DOHH2 (cell line): ENCODE results near the gene MYOG.

ENCODE experiments used
- H3F3A ChIP-seq: fragments of 200-600 bp; sonication (generic), shearing (Covaris generic); 2 replicates; pipeline ENCODE4 v1.6.0; 2016; ENCODE audit warnings: antibody characterized with exemption, mild to moderate bottlenecking; ENCODE audit not compliant: control insufficient read depth, insufficient read depth
- H3K27ac ChIP-seq: fragments of 200-600 bp; sonication (generic); 2 replicates; pipeline ENCODE4 v1.5.1; 2014; ENCODE audit warnings: low read depth, mild to moderate bottlenecking, low read length, moderate library complexity
- H3K27me3 ChIP-seq: fragments of 200-600 bp; sonication (generic); 2 replicates; pipeline ENCODE4 v1.6.1; 2014; ENCODE audit warnings: mild to moderate bottlenecking, low read length, mixed read lengths; ENCODE audit not compliant: control insufficient read depth
- H3K36me3 ChIP-seq: fragments of 200-600 bp; sonication (generic); 2 replicates; pipeline ENCODE4 v1.6.1; 2014; ENCODE audit warnings: mild to moderate bottlenecking, low read length, moderate library complexity, mixed read lengths; ENCODE audit not compliant: control insufficient read depth
- H3K4me1 ChIP-seq: fragments of 200-600 bp; sonication (generic); 2 replicates; pipeline ENCODE4 v1.6.1; 2014; ENCODE audit warnings: mild to moderate bottlenecking, low read length, mixed read lengths; ENCODE audit not compliant: control insufficient read depth
- H3K4me2 ChIP-seq: fragments of 200-600 bp; sonication (generic); 2 replicates; pipeline ENCODE4 v1.6.0; 2014; ENCODE audit warnings: mild to moderate bottlenecking, low read length, moderate library complexity
- H3K4me3 ChIP-seq: fragments of 200-600 bp; sonication (generic); 2 replicates; pipeline ENCODE4 v1.5.1; 2014; ENCODE audit warnings: mild to moderate bottlenecking, low read length, mixed read lengths
- H3K79me2 ChIP-seq: fragments of 200-600 bp; sonication (generic); 2 replicates; pipeline ENCODE4 v1.6.1; 2014; ENCODE audit warnings: mild to moderate bottlenecking, low read length, mixed read lengths; ENCODE audit not compliant: control insufficient read depth
- H3K9me2 ChIP-seq: fragments of 200-600 bp; sonication (generic); replicated peaks from 2 replicates; pipeline ENCODE4 v1.6.1; 2014; ENCODE audit warnings: mild to moderate bottlenecking, low read length, mixed read lengths; ENCODE audit not compliant: control insufficient read depth
- H3K9me3 ChIP-seq: fragments of 200-600 bp; sonication (generic); 2 replicates; pipeline ENCODE4 v1.6.1; 2014; ENCODE audit warnings: antibody characterized with exemption, low read length, mixed read lengths; ENCODE audit not compliant: control insufficient read depth, insufficient read depth
- H4K20me1 ChIP-seq: fragments of 200-600 bp; sonication (generic); 2 replicates; pipeline ENCODE4 v1.6.0; 2014; ENCODE audit warnings: low read depth, mild to moderate bottlenecking, antibody characterized with exemption, low read length, moderate library complexity; ENCODE audit not compliant: control insufficient read depth, insufficient read depth
- CTCF ChIP-seq: fragments of 200-600 bp; sonication (generic); IDR thresholded peaks from one replicate; pipeline ENCODE4 v1.5.1; 2014; ENCODE audit warnings: antibody characterized with exemption, mild to moderate bottlenecking, low read depth, low read length; ENCODE audit not compliant: poor library complexity, severe bottlenecking
- EZH2phosphoT487 ChIP-seq: fragments of 200-600 bp; sonication (generic); IDR thresholded peaks from 2 replicates; pipeline ENCODE4 v1.6.1; 2017; ENCODE audit warnings: borderline replicate concordance, mild to moderate bottlenecking, antibody characterized with exemption, low read length, moderate library complexity, mixed read lengths

Gene MYOG

GRCh38 chr1:203048086-203048485 is 37.7 kb downstream of the MYOG start:
- H3F3A ChIP-seq: no peaks in the 10 kb centered on the region
- no peaks in the 10 kb centered on the region for H3K9me3 ChIP-seq
- H3K27ac ChIP-seq: no peak overlapping the region
- no peaks in the 10 kb centered on the region for H3K4me1 ChIP-seq
- no peaks in the 10 kb centered on the region for H3K36me3 ChIP-seq
- H3K79me2 ChIP-seq: no peaks in the 10 kb centered on the region
- no peak overlapping the region for H3K4me3 ChIP-seq
- TF ChIP-seq CTCF (no peak), EZH2phosphoT487 (no peak)
- no peak overlapping the region for H3K4me2 ChIP-seq
- no peaks in the 10 kb centered on the region; the same call in 1 of the 2 replicates for H3K27me3 ChIP-seq
- no peaks in the 10 kb centered on the region for H3K9me2 ChIP-seq
- H4K20me1 ChIP-seq: no peaks in the 10 kb centered on the region

GRCh38 chr1:203046984-203047630 is 38.7 kb downstream of the MYOG start:
- no peak overlapping the region for H3K4me2 ChIP-seq

GRCh38 chr1:203045821-203046594 is 39.8 kb downstream of the MYOG start:
- Histone ChIP-seq H3K27me3 (no peaks in the 10 kb centered on the region; the same call in 1 of the 2 replicates), H3K9me3 (no peaks in the 10 kb centered on the region), H3F3A (no peaks in the 10 kb centered on the region), H3K36me3 (no peaks in the 10 kb centered on the region), H3K79me2 (no peaks in the 10 kb centered on the region), H3K4me1 (no peaks in the 10 kb centered on the region), H3K9me2 (no peaks in the 10 kb centered on the region), H3K4me2 (no peak overlapping the region), H3K27ac (no peak overlapping the region), H3K4me3 (no peak overlapping the region), H4K20me1 (no peaks in the 10 kb centered on the region)
- TF ChIP-seq EZH2phosphoT487 (no peak), CTCF (no peak)

More at GRCh38 chr1:203046984-203047630, 38.7 kb downstream of the MYOG start:
- Histone ChIP-seq H3K4me1 (no peaks in the 10 kb centered on the region), H4K20me1 (no peaks in the 10 kb centered on the region), H3K27ac (no peak overlapping the region), H3F3A (no peaks in the 10 kb centered on the region), H3K9me3 (no peaks in the 10 kb centered on the region), H3K27me3 (no peaks in the 10 kb centered on the region; the same call in 1 of the 2 replicates), H3K79me2 (no peaks in the 10 kb centered on the region), H3K9me2 (no peaks in the 10 kb centered on the region), H3K36me3 (no peaks in the 10 kb centered on the region), H3K4me3 (no peak overlapping the region)
- TF ChIP-seq EZH2phosphoT487 (no peak), CTCF (no peak)
